Measurements from ENCODE around the gene VSIG10L. TPM values are rescaled to one million over a fixed set of nuclear protein-coding genes. Genes with fewer than 3 reads are reported as not detected.

VSIG10L gene
- total and polyA plus RNA-seq, 2 experiments from 2014 or later = 0.61 to 1.7 TPM

DNA sequence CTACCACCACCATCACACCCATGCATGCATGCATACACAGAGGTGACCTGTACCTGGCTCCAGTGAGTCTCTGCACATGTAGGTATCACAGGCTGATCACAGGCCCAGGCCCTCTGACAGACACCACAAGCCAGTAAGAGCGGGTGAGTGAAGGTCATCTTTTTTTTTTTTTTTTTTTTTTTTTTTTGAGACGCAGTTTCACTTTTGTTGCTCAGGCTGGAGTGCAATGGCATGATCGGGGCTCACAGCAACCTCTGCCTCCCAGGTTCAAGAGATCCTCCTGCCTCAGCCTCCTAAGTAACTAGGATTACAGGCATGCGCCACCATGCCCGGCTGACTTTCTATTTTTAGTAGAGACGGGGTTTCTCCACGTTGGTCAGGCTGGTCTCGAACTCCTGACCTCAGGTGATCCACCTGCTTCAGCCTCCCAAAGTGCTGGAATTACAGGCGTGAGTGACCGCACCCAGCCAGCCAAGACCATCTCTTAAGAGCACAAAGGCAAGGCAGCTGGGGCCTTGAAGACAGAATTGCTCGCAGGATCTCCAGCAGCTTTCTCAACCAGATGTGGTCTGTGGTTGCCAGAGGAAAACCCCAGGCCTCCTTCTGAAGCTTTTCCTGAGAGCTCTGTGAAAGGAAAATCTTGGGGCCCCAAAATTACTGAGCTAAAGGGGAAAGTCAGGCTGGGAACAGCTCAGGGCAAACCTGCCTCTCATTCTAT is 33.7 kb upstream of the VSIG10L start:
- in situ Hi-C loops (cut with MboI) = no loop called here
- Histone ChIP-seq H3F3A (ENCODE audit: insufficient read depth) (no peaks in the 10 kb centered on the region), H3K27ac (no peak overlapping the region), H3K9me3 (ENCODE audit: low read depth) (no peaks in the 10 kb centered on the region), H3K9me2 (ENCODE audit: insufficient read depth) (no peaks in the 10 kb centered on the region), H3K4me3 (no peak overlapping the region), H4K20me1 (ENCODE audit: insufficient read depth) (no peaks in the 10 kb centered on the region), H2AFZ (no peak overlapping the region), H3K27me3 (replicated peaks; ENCODE audit: insufficient read depth) (no peaks in the 10 kb centered on the region), H3K4me2 (ENCODE audit: unreplicated experiment) (no peak overlapping the region), H3K4me1 (ENCODE audit: insufficient read depth) (no peaks in the 10 kb centered on the region), H3K9ac (no peak overlapping the region), H3K79me2 (ENCODE audit: insufficient read depth) (no peaks in the 10 kb centered on the region), H3K36me3 (ENCODE audit: low read depth) (no peaks in the 10 kb centered on the region)
- DNase-seq = no peak
- 51 to 61% methylated on average over 10 to 11 of the region's 11 CpGs for WGBS, 2 experiments (ENCODE audit: low coverage in 1 of 2, low lambda C conversion rate in 2 of 2, missing lambda C conversion rate in 2 of 2)
- no peak for TF ChIP-seq EZH2 (IDR thresholded peaks at IDR 0.05; ENCODE audit: insufficient read depth, poor library complexity, severe bottlenecking)
- no peak for TF ChIP-seq EZH2phosphoT487 (IDR thresholded peaks at IDR 0.05; ENCODE audit: insufficient read depth, low read depth)

DNA sequence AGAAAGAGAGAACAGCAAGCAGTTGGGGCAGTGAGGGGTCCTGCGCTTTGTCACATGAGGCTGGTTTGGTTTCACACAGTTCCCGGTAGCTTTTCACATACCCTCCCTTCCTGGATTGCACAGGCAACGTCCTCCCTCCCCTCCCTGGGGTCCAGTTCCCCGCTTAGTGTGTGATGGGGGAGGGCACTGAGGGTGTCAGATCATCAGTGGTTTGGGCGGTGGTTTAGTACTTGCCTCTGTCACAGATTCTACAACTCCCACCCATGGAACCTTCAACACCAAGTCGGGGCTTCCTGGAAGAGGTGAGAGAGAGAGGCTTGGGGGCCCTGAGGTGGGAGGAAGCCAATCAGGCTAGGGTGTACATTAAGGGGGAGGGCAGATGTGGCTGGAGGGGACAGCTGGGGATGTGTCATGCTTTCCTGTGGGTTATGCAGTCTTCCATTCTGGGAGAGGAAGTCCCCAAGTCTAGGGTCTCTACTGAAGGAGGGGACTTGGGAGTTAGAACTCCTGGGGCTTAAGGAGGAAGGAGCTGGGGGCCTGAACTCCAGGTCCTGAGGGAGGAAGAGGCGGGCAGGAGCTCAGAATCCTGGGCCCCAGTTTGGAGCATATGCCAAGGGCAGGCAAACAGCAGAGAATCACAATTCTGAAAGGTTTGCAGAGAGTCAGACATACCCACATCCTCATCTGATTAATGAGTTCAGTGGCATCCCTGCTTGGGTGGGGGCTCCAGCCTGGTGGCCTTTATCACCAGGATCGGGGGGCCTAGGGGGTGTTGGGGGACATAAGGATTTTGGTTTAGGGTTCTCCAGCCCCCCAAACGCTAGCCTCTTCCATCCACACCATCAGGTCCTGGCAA is 30.9 kb upstream of the VSIG10L start, which contains the start of gene NKG7:
Gene NKG7 (minus strand): TSS at position 6 of the 856 bp plus-strand sequence. CDS start 119 bp downstream, outside the sequence.
- in situ Hi-C loops (cut with MboI) = no loop called here
- WGBS, 2 experiments (ENCODE audit: low coverage in 1 of 2, low lambda C conversion rate in 2 of 2, missing lambda C conversion rate in 2 of 2) = 34 to 36% methylated on average over 9 of the region's 9 CpGs
- H2AFZ ChIP-seq = no peak within 1 kb of the TSS
- no peaks in the 10 kb centered on the region for H3K36me3 ChIP-seq (ENCODE audit: low read depth)
- H3F3A ChIP-seq (ENCODE audit: insufficient read depth) = no peaks in the 10 kb centered on the region
- H3K9ac ChIP-seq = no peak within 1 kb of the TSS
- no peak within 1 kb of the TSS for H3K4me2 ChIP-seq (ENCODE audit: unreplicated experiment)
- no peaks in the 10 kb centered on the region for H3K9me3 ChIP-seq (ENCODE audit: low read depth)
- H3K9me2 ChIP-seq (ENCODE audit: insufficient read depth) = no peaks in the 10 kb centered on the region
- H3K4me1 ChIP-seq (ENCODE audit: insufficient read depth) = no peaks in the 10 kb centered on the region
- no peak within 1 kb of the TSS for H3K27ac ChIP-seq
- H3K4me3 ChIP-seq = no peak within 1 kb of the TSS
- no peaks in the 10 kb centered on the region for H3K79me2 ChIP-seq (ENCODE audit: insufficient read depth)
- H3K27me3 ChIP-seq (replicated peaks; ENCODE audit: insufficient read depth) = no peaks in the 10 kb centered on the region
- TF ChIP-seq EZH2 (IDR thresholded peaks at IDR 0.05; ENCODE audit: insufficient read depth, poor library complexity, severe bottlenecking) (no peak), EZH2phosphoT487 (IDR thresholded peaks at IDR 0.05; ENCODE audit: insufficient read depth, low read depth) (no peak)
- DNase-seq = no peak
- H4K20me1 ChIP-seq (ENCODE audit: insufficient read depth) = no peaks in the 10 kb centered on the region

DNA sequence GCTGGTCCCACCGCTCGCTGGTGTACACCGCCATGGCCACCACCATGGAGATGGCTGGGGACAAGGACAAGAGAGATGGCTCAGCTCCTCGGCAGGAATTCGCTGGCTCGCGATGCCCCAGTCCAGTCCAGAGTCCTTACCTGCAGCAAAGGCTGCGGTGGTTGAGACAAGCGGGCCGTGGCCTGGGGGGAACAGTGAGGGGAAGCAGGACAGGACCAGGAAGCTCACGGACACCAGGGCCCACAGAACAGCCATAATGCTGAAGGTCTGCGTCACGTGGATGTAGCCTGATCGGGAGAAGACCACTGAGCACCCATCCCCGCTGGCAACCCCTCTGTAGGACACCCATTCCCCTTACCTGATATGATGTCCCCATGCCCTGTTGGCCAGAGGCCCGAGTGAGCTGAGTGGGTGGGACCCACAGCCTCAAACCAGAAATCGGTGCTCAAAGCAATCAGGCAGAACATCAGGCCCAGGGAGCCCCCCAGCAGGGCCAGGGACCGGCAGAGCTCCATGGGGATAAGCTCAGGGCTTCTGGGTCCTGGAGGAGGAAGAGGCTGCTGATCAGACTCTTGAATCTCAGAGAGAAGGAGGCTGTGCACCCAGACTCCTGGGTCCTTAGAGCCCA is 30.2 kb upstream of the VSIG10L start:
- WGBS, 2 experiments (ENCODE audit: low coverage in 1 of 2, low lambda C conversion rate in 2 of 2, missing lambda C conversion rate in 2 of 2) = 67 to 74% methylated on average over 17 to 18 of the region's 18 CpGs
- H3K36me3 ChIP-seq (ENCODE audit: low read depth) = no peaks in the 10 kb centered on the region
- no peak for DNase-seq
- no peak overlapping the region for H3K27ac ChIP-seq
- H3K9ac ChIP-seq = no peak overlapping the region
- TF ChIP-seq EZH2phosphoT487 (IDR thresholded peaks at IDR 0.05; ENCODE audit: insufficient read depth, low read depth) (no peak), EZH2 (IDR thresholded peaks at IDR 0.05; ENCODE audit: insufficient read depth, poor library complexity, severe bottlenecking) (no peak)
- H3K79me2 ChIP-seq (ENCODE audit: insufficient read depth) = no peaks in the 10 kb centered on the region
- H3K4me3 ChIP-seq = no peak overlapping the region
- no peaks in the 10 kb centered on the region for H3K27me3 ChIP-seq (replicated peaks; ENCODE audit: insufficient read depth)
- no peaks in the 10 kb centered on the region for H3K9me3 ChIP-seq (ENCODE audit: low read depth)
- H4K20me1 ChIP-seq (ENCODE audit: insufficient read depth) = no peaks in the 10 kb centered on the region
- in situ Hi-C loops (cut with MboI) = no loop called here
- H3K4me1 ChIP-seq (ENCODE audit: insufficient read depth) = no peaks in the 10 kb centered on the region
- no peak overlapping the region for H3K4me2 ChIP-seq (ENCODE audit: unreplicated experiment)
- H2AFZ ChIP-seq = no peak overlapping the region
- H3K9me2 ChIP-seq (ENCODE audit: insufficient read depth) = no peaks in the 10 kb centered on the region
- no peaks in the 10 kb centered on the region for H3F3A ChIP-seq (ENCODE audit: insufficient read depth)

DNA sequence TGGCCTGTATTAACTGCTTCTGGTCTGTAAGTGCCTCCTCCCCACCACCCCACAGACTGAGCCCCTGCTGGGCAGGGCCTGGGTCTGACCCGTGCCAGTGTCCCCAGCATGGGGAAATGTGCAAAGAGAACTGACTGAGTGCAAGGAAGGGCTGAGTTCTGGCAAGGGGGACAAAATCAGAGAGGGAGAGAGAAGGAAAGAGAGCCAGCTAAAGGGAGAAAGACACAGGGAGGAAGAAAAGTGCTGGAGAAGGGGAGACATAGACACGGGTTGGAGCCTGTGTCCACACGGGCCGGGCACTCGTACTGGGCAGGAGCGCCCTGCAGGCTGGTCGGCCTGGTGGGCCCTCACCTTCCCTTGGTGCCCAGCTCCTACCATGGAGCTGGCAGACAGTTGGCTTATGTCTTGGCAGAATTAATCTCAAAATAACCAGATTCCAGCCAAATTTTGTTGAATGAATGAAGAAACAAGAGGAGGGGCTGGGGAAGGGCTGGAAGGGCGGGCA is 29.3 kb upstream of the VSIG10L start:
- Histone ChIP-seq H3K27me3 (replicated peaks; ENCODE audit: insufficient read depth) (no peaks in the 10 kb centered on the region), H3K9me3 (ENCODE audit: low read depth) (no peaks in the 10 kb centered on the region), H3K9me2 (ENCODE audit: insufficient read depth) (no peaks in the 10 kb centered on the region), H3K27ac (no peak overlapping the region), H3K9ac (no peak overlapping the region), H3K36me3 (ENCODE audit: low read depth) (no peaks in the 10 kb centered on the region), H4K20me1 (ENCODE audit: insufficient read depth) (no peaks in the 10 kb centered on the region), H3K4me1 (ENCODE audit: insufficient read depth) (no peaks in the 10 kb centered on the region), H3K79me2 (ENCODE audit: insufficient read depth) (no peaks in the 10 kb centered on the region), H3K4me3 (no peak overlapping the region), H2AFZ (no peak overlapping the region), H3F3A (ENCODE audit: insufficient read depth) (no peaks in the 10 kb centered on the region), H3K4me2 (ENCODE audit: unreplicated experiment) (no peak overlapping the region)
- TF ChIP-seq EZH2phosphoT487 (IDR thresholded peaks at IDR 0.05; ENCODE audit: insufficient read depth, low read depth) = no peak
- TF ChIP-seq EZH2 (IDR thresholded peaks at IDR 0.05; ENCODE audit: insufficient read depth, poor library complexity, severe bottlenecking) = no peak
- no peak for DNase-seq
- in situ Hi-C loops (cut with MboI) = no loop called here
- 59% methylated on average over 8 of the region's 8 CpGs for WGBS, 2 experiments (ENCODE audit: low coverage in 1 of 2, low lambda C conversion rate in 2 of 2, missing lambda C conversion rate in 2 of 2)
